Measurements from ENCODE around the gene SETBP1.

SETBP1 gene

DNA sequence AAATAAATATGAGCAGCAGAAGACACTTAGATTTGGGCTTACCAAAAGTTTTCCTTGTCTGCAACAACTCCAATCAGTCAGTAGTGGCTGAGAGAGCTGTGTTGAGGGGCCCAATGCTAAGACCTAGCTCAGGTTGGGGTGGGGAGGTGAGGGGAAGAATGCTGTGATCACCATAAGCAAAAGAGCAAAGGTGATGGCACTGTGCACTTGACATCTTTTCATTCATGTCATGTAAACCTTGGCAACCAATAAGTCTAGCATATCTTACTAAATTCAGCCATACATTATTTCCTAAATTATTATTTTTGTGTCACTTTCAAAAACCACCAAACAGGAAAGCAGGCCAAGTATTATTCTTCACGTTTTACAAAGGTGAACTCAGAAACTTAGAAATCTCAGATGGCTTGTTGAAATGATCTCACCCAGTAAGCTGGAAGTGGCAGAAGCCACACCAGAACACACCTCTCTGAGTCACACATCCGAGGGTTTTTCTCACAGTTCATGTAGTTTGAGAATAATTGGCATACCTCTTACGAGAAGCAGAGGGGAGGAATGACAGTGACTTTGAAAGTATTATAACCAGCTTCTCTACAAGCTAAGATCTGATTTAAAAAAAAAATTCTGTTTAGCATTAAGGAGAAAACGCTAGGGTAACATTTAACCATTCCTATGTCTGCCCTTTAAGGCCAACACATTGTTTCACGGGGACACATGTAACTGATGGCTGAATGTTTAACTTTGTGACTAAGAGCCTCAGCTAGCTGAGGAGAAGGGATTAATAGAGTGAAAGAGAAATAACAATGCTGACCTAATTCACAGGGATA lies 43.3 kb upstream of the SETBP1 start:
- Histone ChIP-seq H2AFZ (ENCODE audit: low read depth, low read length) (no peak overlapping the region), H3K4ac (ENCODE audit: low read depth in 1 of 2, low read length in 2 of 2) (no peak overlapping the region), H2BK120ac (ENCODE audit: low read depth, low read length) (no peak overlapping the region), H2BK12ac (ENCODE audit: low read length in 2 of 2) (peak overlapping the region in 1 of 2 experiments; percentile 29), H3K18ac (ENCODE audit: low read depth in 1 of 2, low read length in 2 of 2) (no peak overlapping the region), H3K9me3 (ENCODE audit: control insufficient read depth, low read length) (no peaks in the 10 kb centered on the region), H2BK15ac (ENCODE audit: low read depth, poor library complexity, severe bottlenecking) (no peak overlapping the region), H4K8ac (ENCODE audit: low read length) (peak overlapping the region; percentile 67), H2AK5ac (ENCODE audit: low read length, severe bottlenecking) (peak overlapping the region; percentile 86), H3K9ac (ENCODE audit: low read length) (no peak overlapping the region), H3K4me2 (ENCODE audit: low read length, poor library complexity, severe bottlenecking) (peak overlapping the region; percentile 24), H3K27me3 (ENCODE audit: control insufficient read depth in 1 of 2, insufficient read depth in 1 of 2, low read length in 2 of 2) (no peaks in the 10 kb centered on the region), H3K79me1 (replicated peaks; ENCODE audit: low read length, poor library complexity, severe bottlenecking) (no peaks in the 10 kb centered on the region), H2BK5ac (ENCODE audit: low read depth, low read length, poor library complexity, severe bottlenecking) (peak overlapping the region; percentile 84), H3K4me3 (ENCODE audit: insufficient read depth in 1 of 2, low read depth in 1 of 2, low read length in 2 of 2) (no peak overlapping the region), H3K23ac (ENCODE audit: low read length in 2 of 2) (no peak overlapping the region), H3K14ac (ENCODE audit: low read length in 2 of 2) (no peak overlapping the region), H4K91ac (ENCODE audit: low read length) (peak overlapping the region; percentile 62), H3K36me3 (ENCODE audit: control insufficient read depth in 1 of 2, insufficient read depth in 2 of 2, low read depth in 1 of 2, low read length in 2 of 2) (no peaks in the 10 kb centered on the region), H3K4me1 (ENCODE audit: control insufficient read depth, insufficient read depth, low read depth, low read length) (peaks cover 5% of the 10 kb centered on the region), H3K27ac (ENCODE audit: low read length, poor library complexity, severe bottlenecking) (peak overlapping the region; percentile 93)
- WGBS = 36% methylated on average over 1 of the region's 5 CpGs
- peak; percentile 26 for DNase-seq

DNA sequence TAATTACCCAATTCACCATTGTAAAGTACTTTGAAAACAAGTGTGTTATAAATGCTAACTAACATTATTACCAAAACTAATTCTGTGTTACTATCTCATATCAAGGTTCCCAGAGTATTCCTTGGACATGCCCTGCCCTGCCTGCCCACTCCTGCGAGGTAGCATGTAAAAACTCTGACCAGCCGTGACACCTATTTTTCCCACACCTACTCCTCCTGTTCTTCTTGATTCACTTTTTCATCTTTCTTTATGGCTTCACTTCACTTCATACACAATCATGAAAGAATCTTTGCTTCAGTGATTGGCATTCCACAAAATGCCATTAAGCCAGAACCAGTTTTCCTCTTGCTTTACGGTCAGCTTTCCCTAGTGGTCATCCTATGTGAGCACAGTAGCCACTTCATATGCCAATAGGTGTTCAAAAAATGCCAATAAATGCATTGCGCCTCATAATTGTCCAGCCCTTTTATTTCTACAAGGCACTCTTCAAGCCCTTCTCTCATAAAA lies 42.6 kb upstream of the SETBP1 start:
- H3K18ac ChIP-seq (ENCODE audit: low read depth in 1 of 2, low read length in 2 of 2) = no peak overlapping the region
- no peaks in the 10 kb centered on the region for H3K36me3 ChIP-seq (ENCODE audit: control insufficient read depth in 1 of 2, insufficient read depth in 2 of 2, low read depth in 1 of 2, low read length in 2 of 2)
- H2AK5ac ChIP-seq (ENCODE audit: low read length, severe bottlenecking) = peak overlapping the region; percentile 39
- no peak overlapping the region for H3K4ac ChIP-seq (ENCODE audit: low read depth in 1 of 2, low read length in 2 of 2)
- no peak overlapping the region for H3K4me3 ChIP-seq (ENCODE audit: insufficient read depth in 1 of 2, low read depth in 1 of 2, low read length in 2 of 2)
- no peak overlapping the region for H3K23ac ChIP-seq (ENCODE audit: low read length in 2 of 2)
- no peak overlapping the region for H2AFZ ChIP-seq (ENCODE audit: low read depth, low read length)
- H3K4me2 ChIP-seq (ENCODE audit: low read length, poor library complexity, severe bottlenecking) = no peak overlapping the region
- H3K79me1 ChIP-seq (replicated peaks; ENCODE audit: low read length, poor library complexity, severe bottlenecking) = no peaks in the 10 kb centered on the region
- no peak overlapping the region for H2BK12ac ChIP-seq (ENCODE audit: low read length in 2 of 2)
- H4K91ac ChIP-seq (ENCODE audit: low read length) = no peak overlapping the region
- 97% methylated on average over 3 of the region's 4 CpGs for WGBS
- H2BK5ac ChIP-seq (ENCODE audit: low read depth, low read length, poor library complexity, severe bottlenecking) = no peak overlapping the region
- no peak overlapping the region for H3K14ac ChIP-seq (ENCODE audit: low read length in 2 of 2)
- DNase-seq = no peak
- peaks cover 5% of the 10 kb centered on the region for H3K4me1 ChIP-seq (ENCODE audit: control insufficient read depth, insufficient read depth, low read depth, low read length)
- H3K9me3 ChIP-seq (ENCODE audit: control insufficient read depth, low read length) = no peaks in the 10 kb centered on the region
- H3K27me3 ChIP-seq (ENCODE audit: control insufficient read depth in 1 of 2, insufficient read depth in 1 of 2, low read length in 2 of 2) = no peaks in the 10 kb centered on the region
- H3K9ac ChIP-seq (ENCODE audit: low read length) = no peak overlapping the region
- no peak overlapping the region for H2BK15ac ChIP-seq (ENCODE audit: low read depth, poor library complexity, severe bottlenecking)
- H4K8ac ChIP-seq (ENCODE audit: low read length) = no peak overlapping the region
- no peak overlapping the region for H2BK120ac ChIP-seq (ENCODE audit: low read depth, low read length)
- peak overlapping the region; percentile 93 for H3K27ac ChIP-seq (ENCODE audit: low read length, poor library complexity, severe bottlenecking)

DNA sequence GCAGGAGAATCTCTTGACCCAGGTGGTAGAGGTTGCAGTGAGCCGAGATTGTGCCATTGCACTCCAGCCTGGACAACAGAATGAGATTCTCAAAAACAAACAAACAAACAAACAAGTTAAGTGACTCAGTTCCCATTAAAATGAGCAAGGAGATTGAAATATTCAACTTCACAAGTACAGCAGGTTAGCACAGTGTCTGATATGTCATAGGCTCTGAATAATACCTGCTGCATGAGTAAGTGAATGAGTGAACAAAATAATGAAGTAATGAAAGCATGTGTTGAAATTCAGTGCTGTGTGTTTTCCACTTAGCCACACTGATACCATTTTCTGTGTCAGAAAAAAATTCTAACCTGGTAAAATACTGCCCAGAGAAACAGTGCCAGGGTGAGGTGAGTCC lies 41.9 kb upstream of the SETBP1 start:
- Histone ChIP-seq H3K79me1 (replicated peaks; ENCODE audit: low read length, poor library complexity, severe bottlenecking) (no peaks in the 10 kb centered on the region), H4K8ac (ENCODE audit: low read length) (no peak overlapping the region), H3K4ac (ENCODE audit: low read depth in 1 of 2, low read length in 2 of 2) (no peak overlapping the region), H3K9me3 (ENCODE audit: control insufficient read depth, low read length) (no peaks in the 10 kb centered on the region), H3K4me2 (ENCODE audit: low read length, poor library complexity, severe bottlenecking) (no peak overlapping the region), H3K4me1 (ENCODE audit: control insufficient read depth, insufficient read depth, low read depth, low read length) (peaks cover 5% of the 10 kb centered on the region), H2BK5ac (ENCODE audit: low read depth, low read length, poor library complexity, severe bottlenecking) (no peak overlapping the region), H3K4me3 (ENCODE audit: insufficient read depth in 1 of 2, low read depth in 1 of 2, low read length in 2 of 2) (no peak overlapping the region), H3K27me3 (ENCODE audit: control insufficient read depth in 1 of 2, insufficient read depth in 1 of 2, low read length in 2 of 2) (no peaks in the 10 kb centered on the region), H2BK15ac (ENCODE audit: low read depth, poor library complexity, severe bottlenecking) (no peak overlapping the region), H2BK12ac (ENCODE audit: low read length in 2 of 2) (no peak overlapping the region), H3K18ac (ENCODE audit: low read depth in 1 of 2, low read length in 2 of 2) (no peak overlapping the region), H3K23ac (ENCODE audit: low read length in 2 of 2) (no peak overlapping the region), H2AFZ (ENCODE audit: low read depth, low read length) (no peak overlapping the region), H3K14ac (ENCODE audit: low read length in 2 of 2) (no peak overlapping the region), H4K91ac (ENCODE audit: low read length) (no peak overlapping the region), H3K9ac (ENCODE audit: low read length) (no peak overlapping the region), H2AK5ac (ENCODE audit: low read length, severe bottlenecking) (peak overlapping the region; percentile 49), H3K27ac (ENCODE audit: low read length, poor library complexity, severe bottlenecking) (no peak overlapping the region), H3K36me3 (ENCODE audit: control insufficient read depth in 1 of 2, insufficient read depth in 2 of 2, low read depth in 1 of 2, low read length in 2 of 2) (no peaks in the 10 kb centered on the region), H2BK120ac (ENCODE audit: low read depth, low read length) (no peak overlapping the region)
- no peak for DNase-seq
- no CpG with 5 or more reads among the region's 1 CpG for WGBS

DNA sequence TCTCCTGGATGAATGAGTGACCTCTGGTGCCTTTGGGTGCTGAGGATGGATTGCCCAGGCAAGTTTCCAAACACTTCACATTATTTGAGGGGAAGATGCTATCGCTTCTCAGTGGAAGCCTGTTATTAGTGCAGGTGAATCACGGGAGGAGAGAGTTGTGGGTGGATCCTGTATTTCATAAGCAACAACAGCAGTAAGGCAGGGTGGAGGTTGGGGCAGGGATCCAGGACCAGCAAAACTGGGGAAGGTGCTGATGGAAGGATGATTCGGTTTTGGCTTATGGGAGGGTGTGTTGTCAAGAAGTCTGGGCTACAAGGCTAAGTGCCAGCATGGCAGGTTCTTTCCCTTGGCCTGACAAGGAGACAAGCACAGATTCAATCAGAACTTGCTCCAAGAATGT lies 37.7 kb upstream of the SETBP1 start:
- H3K4me1 ChIP-seq (ENCODE audit: control insufficient read depth, insufficient read depth, low read depth, low read length) = peaks cover 2% of the 10 kb centered on the region
- H3K9ac ChIP-seq (ENCODE audit: low read length) = no peak overlapping the region
- H3K4me3 ChIP-seq (ENCODE audit: insufficient read depth in 1 of 2, low read depth in 1 of 2, low read length in 2 of 2) = no peak overlapping the region
- H3K14ac ChIP-seq (ENCODE audit: low read length in 2 of 2) = no peak overlapping the region
- H3K36me3 ChIP-seq (ENCODE audit: control insufficient read depth in 1 of 2, insufficient read depth in 2 of 2, low read depth in 1 of 2, low read length in 2 of 2) = no peaks in the 10 kb centered on the region
- H3K9me3 ChIP-seq (ENCODE audit: control insufficient read depth, low read length) = no peaks in the 10 kb centered on the region
- 89% methylated on average over 3 of the region's 3 CpGs for WGBS
- no peak overlapping the region for H3K27ac ChIP-seq (ENCODE audit: low read length, poor library complexity, severe bottlenecking)
- H2BK120ac ChIP-seq (ENCODE audit: low read depth, low read length) = no peak overlapping the region
- no peak overlapping the region for H3K4me2 ChIP-seq (ENCODE audit: low read length, poor library complexity, severe bottlenecking)
- no peak overlapping the region for H2BK12ac ChIP-seq (ENCODE audit: low read length in 2 of 2)
- no peak overlapping the region for H3K18ac ChIP-seq (ENCODE audit: low read depth in 1 of 2, low read length in 2 of 2)
- no peak overlapping the region for H2AFZ ChIP-seq (ENCODE audit: low read depth, low read length)
- H3K27me3 ChIP-seq (ENCODE audit: control insufficient read depth in 1 of 2, insufficient read depth in 1 of 2, low read length in 2 of 2) = no peaks in the 10 kb centered on the region
- DNase-seq = no peak
- no peak overlapping the region for H2AK5ac ChIP-seq (ENCODE audit: low read length, severe bottlenecking)
- H3K4ac ChIP-seq (ENCODE audit: low read depth in 1 of 2, low read length in 2 of 2) = no peak overlapping the region
- H3K79me1 ChIP-seq (replicated peaks; ENCODE audit: low read length, poor library complexity, severe bottlenecking) = no peaks in the 10 kb centered on the region
- no peak overlapping the region for H4K91ac ChIP-seq (ENCODE audit: low read length)
- no peak overlapping the region for H3K23ac ChIP-seq (ENCODE audit: low read length in 2 of 2)
- no peak overlapping the region for H2BK5ac ChIP-seq (ENCODE audit: low read depth, low read length, poor library complexity, severe bottlenecking)
- H4K8ac ChIP-seq (ENCODE audit: low read length) = no peak overlapping the region
- no peak overlapping the region for H2BK15ac ChIP-seq (ENCODE audit: low read depth, poor library complexity, severe bottlenecking)
